Osteoblast (primary cell): Measurements from ENCODE around the gene LRP1. TPM values are rescaled to one million over a fixed set of nuclear protein-coding genes. Genes with fewer than 3 reads are reported as not detected.
A peak's percentile ranks its signal among the peaks of the same experiment; 100 is the strongest.

Source experiments
- DNase-seq: peaks from one replicate; pipeline ENCODE4 v3.0.0; 2011; ENCODE audit warnings: low spot score, mixed read lengths; ENCODE audit not compliant: insufficient read length; ENCODE audit errors: missing footprints
- H2AFZ ChIP-seq: 2 replicates; pipeline ENCODE4 v1.6.0; 2011; ENCODE audit warnings: mild to moderate bottlenecking, low read length
- H3K27ac ChIP-seq: 2 replicates; pipeline ENCODE4 v1.5.1; 2011; ENCODE audit warnings: mild to moderate bottlenecking, low read depth, low read length, moderate library complexity
- H3K27me3 ChIP-seq: 2 replicates; pipeline ENCODE4 v1.6.0; 2012; ENCODE audit warnings: mild to moderate bottlenecking, control low read depth, inconsistent platforms, low read length, moderate library complexity; ENCODE audit not compliant: insufficient read depth
- H3K36me3 ChIP-seq: 2 replicates; pipeline ENCODE4 v1.5.1; 2011; ENCODE audit warnings: mild to moderate bottlenecking, low read length, control low read depth, moderate library complexity; ENCODE audit not compliant: insufficient read depth
- H3K4me1 ChIP-seq: 2 replicates; pipeline ENCODE4 v1.5.1; 2011; ENCODE audit warnings: mild to moderate bottlenecking, low read length, control low read depth, moderate library complexity; ENCODE audit not compliant: insufficient read depth
- H3K4me2 ChIP-seq: 2 replicates; pipeline ENCODE4 v1.6.0; 2011; ENCODE audit warnings: mild to moderate bottlenecking, low read length; ENCODE audit not compliant: insufficient read depth
- H3K4me3 ChIP-seq: fragments of 200-600 bp; sonication (generic); 3 replicates; pipeline ENCODE4 v1.5.1; 2012; ENCODE audit warnings: mild to moderate bottlenecking, low read length, inconsistent platforms; ENCODE audit not compliant: insufficient read depth
- H3K79me2 ChIP-seq: 2 replicates; pipeline ENCODE4 v1.6.0; 2012; ENCODE audit warnings: mild to moderate bottlenecking, low read length, control low read depth, inconsistent platforms; ENCODE audit not compliant: insufficient read depth
- H3K9me3 ChIP-seq: 2 replicates; pipeline ENCODE4 v1.5.1; 2011; ENCODE audit warnings: low read depth, low read length, control low read depth
- H4K20me1 ChIP-seq: 2 replicates; pipeline ENCODE4 v1.6.0; 2012; ENCODE audit warnings: mild to moderate bottlenecking, low read length, control low read depth; ENCODE audit not compliant: insufficient read depth
- CTCF ChIP-seq: IDR thresholded peaks from 2 replicates; pipeline ENCODE4 v1.5.1; 2011; ENCODE audit warnings: mild to moderate bottlenecking, low read depth, low read length, moderate library complexity; ENCODE audit errors: extremely low read depth
- total RNA-seq: library from RNA; depleted of rRNA; stranded (reverse); fragments of >200 nt; gene quantifications from 2 replicates; pipeline ENCODE4 v1.2.3, GENCODE V29; 2012

The LRP1 gene
- total RNA-seq, 1 donor, result 744 TPM

GRCh38 chr12:57192920-57193319, 64.6 kb downstream of the LRP1 start:
- H2AFZ ChIP-seq, result no peak overlapping the region
- H3K79me2 ChIP-seq, result peaks cover 37% of the 10 kb centered on the region
- no peaks in the 10 kb centered on the region for H3K4me1 ChIP-seq
- H3K36me3 ChIP-seq, result peaks cover 98% of the 10 kb centered on the region
- DNase-seq, result peak; percentile 94
- H3K27me3 ChIP-seq, result no peaks in the 10 kb centered on the region
- no peak overlapping the region for H3K4me2 ChIP-seq
- TF ChIP-seq CTCF, result no peak
- no peaks in the 10 kb centered on the region for H3K9me3 ChIP-seq
- H3K4me3 ChIP-seq, result no peak overlapping the region
- peaks cover 52% of the 10 kb centered on the region for H4K20me1 ChIP-seq
- no peak overlapping the region for H3K27ac ChIP-seq

GRCh38 chr12:57193706-57194245, 65.5 kb downstream of the LRP1 start:
- no peak for TF ChIP-seq CTCF
- Histone ChIP-seq H3K79me2 (peaks cover 43% of the 10 kb centered on the region), H4K20me1 (peaks cover 52% of the 10 kb centered on the region), H3K4me2 (no peak overlapping the region), H3K27ac (no peak overlapping the region), H2AFZ (no peak overlapping the region), H3K36me3 (peaks cover 98% of the 10 kb centered on the region), H3K4me1 (no peaks in the 10 kb centered on the region), H3K4me3 (no peak overlapping the region), H3K27me3 (no peaks in the 10 kb centered on the region), H3K9me3 (no peaks in the 10 kb centered on the region)
- no peak for DNase-seq

GRCh38 chr12:57194253-57194652, 66.0 kb downstream of the LRP1 start:
- no peak overlapping the region for H3K4me2 ChIP-seq
- H3K79me2 ChIP-seq, result peaks cover 46% of the 10 kb centered on the region
- H3K4me1 ChIP-seq, result no peaks in the 10 kb centered on the region
- no peak overlapping the region for H2AFZ ChIP-seq
- TF ChIP-seq CTCF, result no peak
- H3K36me3 ChIP-seq, result peaks cover 98% of the 10 kb centered on the region
- no peaks in the 10 kb centered on the region for H3K9me3 ChIP-seq
- H3K27me3 ChIP-seq, result no peaks in the 10 kb centered on the region
- no peak overlapping the region for H3K27ac ChIP-seq
- DNase-seq, result no peak
- H3K4me3 ChIP-seq, result no peak overlapping the region
- H4K20me1 ChIP-seq, result peaks cover 57% of the 10 kb centered on the region

GRCh38 chr12:57195186-57195585, 66.9 kb downstream of the LRP1 start:
- no peaks in the 10 kb centered on the region for H3K27me3 ChIP-seq
- no peak overlapping the region for H3K4me2 ChIP-seq
- no peaks in the 10 kb centered on the region for H3K9me3 ChIP-seq
- no peak overlapping the region for H3K27ac ChIP-seq
- H2AFZ ChIP-seq, result no peak overlapping the region
- peaks cover 46% of the 10 kb centered on the region for H3K79me2 ChIP-seq
- no peaks in the 10 kb centered on the region for H3K4me1 ChIP-seq
- no peak for DNase-seq
- H3K4me3 ChIP-seq, result no peak overlapping the region
- H4K20me1 ChIP-seq, result peaks cover 54% of the 10 kb centered on the region
- peaks cover 98% of the 10 kb centered on the region for H3K36me3 ChIP-seq
- TF ChIP-seq CTCF, result no peak
